ENCODE data around the gene PRPF6.

The PRPF6 gene

GRCh38 chr20:64080013-64080812 lies 99.3 kb downstream of the PRPF6 start, which contains the start of gene OPRL1:
OPRL1 (plus strand) TSS chr20:64080082; CDS start chr20:64092721, 12,639 bp downstream.
- FAIRE-seq = no peak

- FAIRE-seq = no peak
These were observed 100.1 kb downstream of the PRPF6 start for GRCh38 chr20:64080813-64081623.

- no peak for FAIRE-seq
These were observed 100.7 kb downstream of the PRPF6 start for GRCh38 chr20:64081624-64081964.

GRCh38 chr20:64082126-64082731 lies 101.3 kb downstream of the PRPF6 start:
- FAIRE-seq = no peak

Measured in G401.6 (cell line).